NOMO-1 treated with DMSO at 0.1 percent for 48 hours (cell line): ENCODE results near the gene LIN9.
"Not testable (repeated sequence)": the region's sequence is repeated elsewhere in the genome, so short reads cannot be mapped to it uniquely, and the experiment has no call there.

Experiments
- DNase-seq: peaks from one replicate; lab custom pipeline; 2025; ENCODE audit not compliant: unreplicated experiment; lab: John Stamatoyannopoulos, UW

Gene LIN9

GRCh38 chr1:226216056-226216455 lies 92.9 kb downstream of the LIN9 start:
- peak; percentile 3 for DNase-seq

GRCh38 chr1:226215239-226215638 lies 93.7 kb downstream of the LIN9 start:
- DNase-seq: no peak

DNA sequence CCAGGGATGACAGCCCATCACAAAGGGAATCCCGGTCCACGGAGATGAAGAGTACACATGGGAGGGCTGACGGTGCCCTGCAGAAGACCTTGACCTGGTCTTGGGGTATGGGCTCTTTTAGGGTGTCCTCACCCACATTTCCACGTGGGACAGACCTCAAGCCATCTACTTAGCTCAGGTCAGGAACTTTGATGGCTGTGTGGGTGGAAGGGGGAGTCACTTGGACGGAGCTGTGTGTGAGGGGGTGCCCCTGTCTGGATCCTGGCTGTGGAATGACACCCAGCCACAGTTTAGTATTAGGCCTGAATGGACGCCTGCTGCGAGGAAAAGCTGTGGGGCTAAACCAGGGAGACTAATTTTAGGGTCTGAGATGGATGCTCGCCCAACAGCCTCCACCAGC lies 96.4 kb downstream of the LIN9 start:
- no peak for DNase-seq

DNA sequence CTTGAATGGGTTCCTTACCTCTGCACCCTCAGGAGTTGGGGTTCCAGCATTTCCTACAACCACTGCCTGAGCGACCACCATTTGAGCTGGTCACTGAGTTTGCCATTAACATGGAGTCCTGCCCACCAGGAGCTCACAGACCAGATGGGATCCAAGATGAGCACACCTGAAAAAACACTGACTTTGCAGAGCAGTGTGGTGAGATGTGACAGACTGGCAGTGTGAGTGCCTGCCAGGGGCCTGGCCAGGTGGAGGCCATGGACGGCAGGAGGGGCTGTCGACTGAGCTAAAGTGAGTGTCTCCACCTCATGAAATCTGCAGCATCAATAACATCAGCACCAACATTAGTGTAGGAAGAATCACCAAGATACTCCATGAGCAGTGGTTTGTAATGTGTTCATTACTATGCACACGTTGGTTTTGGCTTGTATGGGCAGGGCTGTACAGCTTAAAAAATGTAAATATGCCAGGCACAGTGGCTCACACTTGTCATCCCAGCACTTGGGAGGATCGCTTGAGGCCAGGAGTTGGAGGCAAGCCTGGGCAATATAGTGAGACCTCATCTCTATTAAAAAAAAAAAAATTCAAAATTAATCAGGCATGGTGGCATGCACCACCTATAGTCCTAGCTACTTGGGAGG lies 97.7 kb downstream of the LIN9 start:
- no peak for DNase-seq

DNA sequence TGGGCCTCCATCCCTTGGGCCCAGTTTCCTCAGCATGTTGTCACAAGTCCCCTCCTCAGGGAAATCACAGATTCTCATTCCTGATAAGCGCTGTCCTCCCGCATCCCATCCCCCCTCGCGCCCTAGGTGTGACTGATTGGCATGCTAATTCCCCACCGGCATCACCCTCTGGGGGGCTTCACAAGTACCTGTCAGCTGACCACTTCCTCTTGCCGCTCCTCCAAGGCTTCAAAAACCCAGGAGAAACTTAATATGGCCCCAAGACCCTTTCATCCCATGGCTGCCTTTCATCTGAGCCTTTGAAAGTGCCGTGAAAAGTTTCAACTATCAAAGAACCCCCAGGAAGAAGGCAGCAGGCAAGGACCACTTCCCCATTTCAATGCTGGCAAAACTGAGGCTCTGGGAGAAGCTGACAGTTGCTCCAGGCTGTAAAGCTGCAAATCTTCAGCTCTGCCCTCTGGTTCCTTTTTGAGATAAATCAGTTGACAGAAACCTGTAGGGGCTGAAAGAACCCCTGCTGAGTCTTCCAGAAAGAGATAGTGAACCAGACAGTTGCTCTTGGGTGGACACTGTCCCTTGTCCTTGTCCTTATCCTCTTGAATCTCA lies 98.3 kb downstream of the LIN9 start:
- DNase-seq: no peak

DNA sequence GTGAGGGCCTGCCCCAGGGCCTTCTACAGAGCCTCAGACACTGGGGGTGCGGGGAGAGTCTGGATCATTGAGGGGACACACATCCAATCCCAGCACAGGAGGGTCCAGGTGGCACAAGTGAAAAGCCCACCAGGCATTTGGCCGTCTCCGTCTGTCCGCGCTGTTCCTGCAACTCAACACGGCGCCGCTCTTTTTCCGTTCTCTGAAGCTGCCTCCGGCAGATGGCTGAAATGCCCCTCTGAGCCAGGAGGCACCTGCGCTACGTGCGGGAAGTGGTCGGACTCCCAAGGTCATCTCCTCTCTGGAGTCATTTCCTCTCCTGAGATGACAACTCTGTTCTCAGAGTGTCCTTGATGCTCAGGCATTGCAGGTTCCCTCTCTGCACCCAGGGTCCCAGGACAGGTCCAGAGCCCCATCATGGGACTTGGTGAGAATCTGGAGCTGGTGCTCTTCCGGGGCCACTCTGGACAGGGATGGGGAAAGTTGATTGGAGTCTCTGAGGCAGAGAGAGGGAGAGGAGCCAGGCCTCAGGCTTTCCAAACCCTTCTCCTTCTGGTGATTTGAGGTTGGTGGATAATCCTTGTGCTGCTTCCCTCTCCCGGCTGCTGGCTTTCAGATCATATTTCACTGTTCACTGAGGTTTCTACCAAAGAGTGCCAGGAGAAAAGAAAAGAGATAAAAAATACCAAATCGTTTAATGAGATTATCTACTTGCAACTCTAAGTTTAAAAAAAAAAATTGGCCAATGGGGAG lies 99.5 kb downstream of the LIN9 start:
- no peak for DNase-seq

- DNase-seq: no peak
Observed at GRCh38 chr1:226207048-226207447, 101.9 kb downstream of the LIN9 start.

GRCh38 chr1:226204198-226204597 lies 104.8 kb downstream of the LIN9 start:
- no peak for DNase-seq

GRCh38 chr1:226203655-226204054 lies 105.3 kb downstream of the LIN9 start:
- no peak for DNase-seq

DNA sequence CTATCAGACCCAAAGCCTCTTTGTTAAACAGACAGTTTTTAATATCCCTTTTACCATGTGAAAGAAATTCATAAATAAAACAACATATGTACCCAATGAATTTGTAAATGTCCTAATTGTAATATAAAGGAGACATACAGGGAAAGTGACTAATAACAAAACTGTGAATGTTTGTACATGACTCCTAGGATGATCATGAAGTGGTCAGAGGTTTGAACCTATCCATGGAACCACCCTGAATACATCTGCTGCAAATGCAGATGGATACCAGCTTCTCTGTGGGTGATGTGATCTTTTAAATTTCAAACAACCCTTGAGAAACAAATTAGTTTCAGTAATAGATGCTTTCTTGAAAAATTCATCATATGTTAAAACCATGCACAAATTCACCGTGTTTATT lies 105.7 kb downstream of the LIN9 start:
- DNase-seq: no peak

DNA sequence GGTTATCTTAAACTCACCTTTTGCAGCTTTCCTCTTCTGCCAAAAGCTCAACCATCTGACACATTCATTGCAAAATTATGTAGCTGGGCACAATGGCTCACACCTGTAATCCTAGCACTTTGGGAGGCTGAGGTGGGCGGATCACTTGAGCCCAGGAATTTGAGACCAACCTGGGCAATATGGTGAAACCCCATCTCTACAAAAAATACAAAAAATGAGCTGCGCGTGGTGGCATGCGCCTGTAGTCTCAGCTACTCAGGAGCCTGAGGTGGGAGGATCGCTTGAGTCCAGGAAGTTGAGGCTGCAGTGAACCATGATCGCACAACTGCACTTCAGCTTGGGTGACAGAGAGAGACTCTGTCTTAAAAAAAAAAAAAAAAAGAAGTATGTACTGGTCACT lies 106.3 kb downstream of the LIN9 start:
- not testable (repeated sequence) for DNase-seq

GRCh38 chr1:226202246-226202645 lies 106.7 kb downstream of the LIN9 start:
- DNase-seq: no peak

DNA sequence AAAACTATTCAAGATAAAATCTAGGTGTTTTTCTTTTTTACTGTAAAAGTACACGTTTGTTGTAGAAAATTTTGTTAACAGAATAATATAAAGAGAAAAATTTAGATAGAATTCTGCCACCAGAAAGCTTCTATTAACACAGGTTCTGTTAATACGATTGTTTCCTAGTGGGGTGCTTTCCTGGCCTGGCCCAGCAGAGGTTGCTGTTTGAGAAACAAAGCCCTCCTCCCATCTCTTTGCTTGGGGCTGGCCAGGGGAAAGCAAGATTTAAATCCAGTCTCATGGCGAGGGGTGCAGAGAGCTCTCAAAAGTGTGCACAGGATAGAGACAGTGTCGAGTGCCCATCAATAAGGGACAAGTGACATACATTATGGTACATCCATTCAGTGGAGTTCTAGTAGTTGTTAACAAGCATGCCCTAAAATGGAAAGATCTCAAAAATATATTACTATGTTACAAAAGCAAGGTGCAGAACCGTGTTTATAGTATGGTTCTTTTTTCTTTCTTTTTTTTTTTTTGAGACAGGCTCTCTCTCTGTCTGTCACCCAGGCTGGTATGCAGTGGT lies 107.9 kb downstream of the LIN9 start:
- DNase-seq: no peak

DNA sequence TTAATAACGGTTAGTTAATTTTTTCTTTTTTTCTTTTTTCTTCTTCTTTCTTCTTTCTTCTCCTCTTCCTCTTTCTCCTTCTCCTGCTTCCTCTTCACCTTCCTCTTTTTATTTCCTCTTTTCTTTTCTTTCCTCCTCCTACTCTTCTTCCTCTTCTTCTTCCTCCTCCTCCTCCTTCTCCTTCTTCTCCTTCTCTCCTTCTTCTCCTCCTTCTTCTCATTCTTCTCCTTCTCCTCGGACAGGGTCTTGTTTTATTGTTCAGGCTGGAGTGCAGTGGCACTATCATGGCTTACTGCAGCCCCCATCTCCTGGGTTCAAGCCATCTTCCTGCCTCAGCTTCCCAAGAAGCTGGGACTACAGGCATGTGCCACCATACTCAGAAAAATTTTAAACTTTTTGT lies 109.0 kb downstream of the LIN9 start:
- DNase-seq: no peak

DNA sequence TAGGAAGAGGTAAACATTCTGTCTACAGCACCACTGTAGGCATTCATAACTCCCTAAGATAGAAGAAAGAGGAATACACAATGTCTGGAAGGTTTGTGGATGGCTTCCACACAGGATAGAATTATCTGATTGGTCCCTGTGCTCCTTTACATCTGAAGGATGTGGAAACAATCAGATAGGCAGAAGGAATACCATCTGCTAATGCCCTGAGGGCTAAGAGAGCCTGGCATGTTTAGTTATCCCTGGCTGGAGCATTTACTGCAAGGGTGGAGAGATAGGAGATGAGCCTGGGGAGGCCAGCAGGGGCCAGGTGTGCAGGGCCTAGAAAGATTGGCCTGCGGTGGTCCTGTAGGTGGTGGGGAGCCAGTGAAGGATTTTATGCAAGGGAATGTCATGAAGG lies 113.8 kb downstream of the LIN9 start:
- DNase-seq: no peak

DNA sequence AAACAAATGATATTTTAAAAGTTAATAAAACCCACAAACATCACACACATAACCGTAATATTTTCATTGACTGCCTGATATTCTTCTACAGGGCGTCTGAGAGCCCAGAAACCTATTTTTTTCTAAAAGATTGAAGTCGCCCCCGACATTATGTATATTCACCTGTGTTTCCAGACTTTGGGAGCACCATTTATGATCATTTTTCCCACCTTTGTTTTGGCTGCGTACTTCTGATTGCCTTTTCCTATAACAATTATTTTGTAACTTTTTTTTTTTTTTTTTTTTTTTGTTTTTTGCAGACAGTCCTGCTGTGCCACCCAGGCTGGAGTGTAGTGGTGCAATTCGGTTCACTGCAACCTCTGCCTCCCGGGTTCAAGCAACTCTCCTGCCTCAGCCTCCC lies 121.6 kb downstream of the LIN9 start:
- no peak for DNase-seq

- DNase-seq: no peak
Observed at GRCh38 chr1:226187019-226187322, 122.0 kb downstream of the LIN9 start.

GRCh38 chr1:226186124-226187018 lies 122.6 kb downstream of the LIN9 start, which contains the start of gene ACBD3:
Gene ACBD3, minus strand, starts transcription at chr1:226186741. Its CDS starts 66 bp downstream, at chr1:226186675.
- peak; percentile 84 for DNase-seq

DNA sequence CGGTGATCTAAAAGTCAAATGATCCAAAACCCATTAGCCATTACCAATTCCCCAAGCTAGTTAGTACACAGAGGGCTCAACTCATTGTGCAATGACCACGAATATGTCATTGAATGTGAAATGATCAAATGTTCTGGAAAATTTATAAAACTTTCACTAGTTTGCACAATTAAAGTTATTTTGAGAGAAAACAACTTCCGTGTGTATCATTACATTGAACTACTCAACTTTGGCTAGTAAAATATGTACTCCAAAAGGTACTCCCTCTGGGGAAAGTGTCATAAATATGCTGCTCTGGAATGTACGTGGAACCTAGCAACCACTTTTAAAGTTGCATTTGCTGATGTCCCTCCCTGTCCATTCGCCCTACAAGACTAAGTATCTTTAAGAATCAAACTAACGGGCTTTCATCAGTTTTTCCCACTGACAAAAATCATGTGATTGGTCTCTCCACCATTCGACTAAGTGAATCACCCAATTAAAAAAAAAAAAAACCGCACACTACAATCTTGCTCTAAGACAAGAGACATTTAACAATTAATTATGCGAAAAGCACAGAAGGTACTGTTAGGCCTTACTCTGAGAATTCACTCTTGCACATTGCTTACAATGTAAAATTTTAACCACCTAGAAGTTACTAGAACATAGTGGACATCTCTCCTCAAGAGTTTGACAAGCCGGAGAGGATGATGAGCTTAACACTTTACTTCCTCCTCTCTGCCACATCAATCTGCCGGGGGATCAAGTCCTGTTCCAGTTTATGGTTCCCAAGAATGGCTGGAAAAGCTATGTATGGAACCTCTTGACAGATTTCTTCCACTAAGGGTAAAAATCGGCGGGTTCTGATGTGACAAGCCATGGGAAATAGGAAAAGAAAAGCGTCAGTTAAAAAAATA lies 123.6 kb downstream of the LIN9 start:
- no peak for DNase-seq
